GM18907 (cell line): ENCODE data around the gene MSTN.

Source experiments
- ATAC-seq: cut with Tn5 transposase; IDR thresholded peaks from one replicate; pipeline ENCODE4 v1.9.1; 2021; ENCODE audit warnings: mild to moderate bottlenecking, moderate library complexity; ENCODE audit not compliant: unreplicated experiment

Gene MSTN

GRCh38 chr2:190062601-190063000, at the start of gene MSTN:
Gene MSTN (minus strand): TSS chr2:190062729. CDS start chr2:190062596, 133 bp downstream.
- no peak for ATAC-seq

- ATAC-seq: no peak
These were observed 48.6 kb upstream of the MSTN start for GRCh38 chr2:190111166-190111565.

GRCh38 chr2:190110699-190111098, 48.2 kb upstream of the MSTN start:
- ATAC-seq: no peak

- no peak for ATAC-seq
These were observed 47.6 kb upstream of the MSTN start for GRCh38 chr2:190110131-190110530.

GRCh38 chr2:190107409-190107808, 44.9 kb upstream of the MSTN start:
- ATAC-seq: no peak

GRCh38 chr2:190106783-190107182, 44.3 kb upstream of the MSTN start:
- ATAC-seq: no peak

GRCh38 chr2:190105554-190105953, 43.0 kb upstream of the MSTN start:
- no peak for ATAC-seq

- no peak for ATAC-seq
These were observed 40.6 kb upstream of the MSTN start for GRCh38 chr2:190103144-190103543.

GRCh38 chr2:190099890-190100697, 37.6 kb upstream of the MSTN start:
- ATAC-seq: no peak

- ATAC-seq: no peak
These were observed 36.3 kb upstream of the MSTN start for GRCh38 chr2:190098851-190099250.

- no peak for ATAC-seq
These were observed 34.6 kb upstream of the MSTN start for GRCh38 chr2:190097115-190097514.

- no peak for ATAC-seq
These were observed 31.9 kb upstream of the MSTN start for GRCh38 chr2:190094316-190094871.

- ATAC-seq: no peak
These were observed 31.3 kb upstream of the MSTN start for GRCh38 chr2:190093793-190094192.

- ATAC-seq: no peak
These were observed 27.6 kb upstream of the MSTN start for GRCh38 chr2:190090148-190090547.

- peak; percentile 73 for ATAC-seq
These were observed 26.4 kb upstream of the MSTN start for GRCh38 chr2:190088917-190089316.

GRCh38 chr2:190084704-190085103, 22.2 kb upstream of the MSTN start:
- no peak for ATAC-seq

GRCh38 chr2:190082118-190082517, 19.6 kb upstream of the MSTN start:
- ATAC-seq: no peak

GRCh38 chr2:190080527-190081049, 18.1 kb upstream of the MSTN start:
- ATAC-seq: no peak

GRCh38 chr2:190079160-190079559, 16.6 kb upstream of the MSTN start:
- no peak for ATAC-seq

- no peak for ATAC-seq
These were observed 13.1 kb upstream of the MSTN start for GRCh38 chr2:190075623-190076022.

GRCh38 chr2:190069936-190070696, 7.6 kb upstream of the MSTN start:
- ATAC-seq: peak; percentile 65

- no peak for ATAC-seq
These were observed 6.2 kb upstream of the MSTN start for GRCh38 chr2:190068764-190069163.
